Parathyroid adenoma (tissue), 2 donors: ENCODE measurements around the gene TSPEAR.
A peak's percentile ranks its signal among the peaks of the same experiment; 100 is the strongest.

Source experiments
- H2AFZ ChIP-seq: fragments of 300-600 bp; sonication (generic); one replicate; pipeline ENCODE4 v1.7.0; 2017; ENCODE audit warnings: antibody characterized with exemption, mild to moderate bottlenecking
- H3K27ac ChIP-seq: fragments of 300-600 bp; sonication (generic); one replicate; pipeline ENCODE4 v1.7.0; 2017
- H3K27me3 ChIP-seq: fragments of 300-600 bp; sonication (generic); one replicate; pipeline ENCODE4 v1.7.0; 2017; ENCODE audit warnings: low read length; ENCODE audit not compliant: control insufficient read depth, insufficient read depth
- H3K36me3 ChIP-seq: fragments of 300-600 bp; sonication (generic); one replicate; pipeline ENCODE4 v1.7.0; 2017; ENCODE audit warnings: low read length; ENCODE audit not compliant: control insufficient read depth, insufficient read depth
- H3K4me1 ChIP-seq: fragments of 300-600 bp; sonication (generic); one replicate; pipeline ENCODE4 v1.7.0; 2017; ENCODE audit warnings: control low read depth
- H3K4me2 ChIP-seq: fragments of 300-600 bp; sonication (generic); one replicate; pipeline ENCODE4 v1.7.0; 2017; ENCODE audit warnings: low read length
- H3K4me3 ChIP-seq: fragments of 300-600 bp; sonication (generic); one replicate; pipeline ENCODE4 v1.7.0; 2017; ENCODE audit warnings: low read depth, low read length
- H3K79me2 ChIP-seq: fragments of 300-600 bp; sonication (generic); one replicate; pipeline ENCODE4 v1.7.0; 2017; ENCODE audit warnings: control low read depth
- H3K9ac ChIP-seq: fragments of 300-600 bp; sonication (generic); one replicate; pipeline ENCODE4 v1.7.0; 2017; ENCODE audit warnings: mild to moderate bottlenecking
- H3K9me3 ChIP-seq: fragments of 300-600 bp; sonication (generic); one replicate; pipeline ENCODE4 v1.7.0; 2017; ENCODE audit warnings: low read length; ENCODE audit not compliant: control insufficient read depth
- CTCF ChIP-seq: fragments of 300-600 bp; sonication (generic); IDR thresholded peaks from one replicate; pipeline ENCODE4 v1.7.0; 2017; ENCODE audit warnings: antibody characterized with exemption, mild to moderate bottlenecking
- donor health status: primary hyperparathyroidism.

The TSPEAR gene

GRCh38 chr21:44711327-44712202 is at the start of gene TSPEAR:
Gene TSPEAR, minus strand, starts transcription at chr21:44711572. Its CDS starts 58 bp downstream, at chr21:44711514.
- H3K27ac ChIP-seq = no peak within 1 kb of the TSS
- peak within 1 kb of the TSS; percentile 39 for H3K4me3 ChIP-seq
- H3K9ac ChIP-seq = no peak within 1 kb of the TSS
- no peak for TF ChIP-seq CTCF
- peak within 1 kb of the TSS; percentile 38 for H2AFZ ChIP-seq
- no peaks in the 10 kb centered on the region for H3K4me1 ChIP-seq
- no peaks in the 10 kb centered on the region for H3K36me3 ChIP-seq
- no peaks in the 10 kb centered on the region for H3K79me2 ChIP-seq
- H3K27me3 ChIP-seq = no peaks in the 10 kb centered on the region
- peak within 1 kb of the TSS; percentile 71 for H3K4me2 ChIP-seq
- no peaks in the 10 kb centered on the region for H3K9me3 ChIP-seq

GRCh38 chr21:44760376-44760775 is 49.0 kb upstream of the TSPEAR start:
- Histone ChIP-seq H3K36me3 (no peaks in the 10 kb centered on the region), H3K79me2 (no peaks in the 10 kb centered on the region), H3K9me3 (no peaks in the 10 kb centered on the region), H3K9ac (no peak overlapping the region), H3K4me2 (no peak overlapping the region), H3K27ac (no peak overlapping the region), H3K4me1 (no peaks in the 10 kb centered on the region), H3K27me3 (no peaks in the 10 kb centered on the region), H2AFZ (no peak overlapping the region), H3K4me3 (no peak overlapping the region)
- no peak for TF ChIP-seq CTCF

- H3K4me3 ChIP-seq = no peak overlapping the region
- no peak overlapping the region for H3K9ac ChIP-seq
- H3K79me2 ChIP-seq = no peaks in the 10 kb centered on the region
- no peaks in the 10 kb centered on the region for H3K36me3 ChIP-seq
- no peaks in the 10 kb centered on the region for H3K9me3 ChIP-seq
- no peak overlapping the region for H3K27ac ChIP-seq
- no peak overlapping the region for H2AFZ ChIP-seq
- no peaks in the 10 kb centered on the region for H3K27me3 ChIP-seq
- H3K4me1 ChIP-seq = no peaks in the 10 kb centered on the region
- no peak overlapping the region for H3K4me2 ChIP-seq
- TF ChIP-seq CTCF = no peak
Measured at GRCh38 chr21:44759628-44760285, 48.4 kb upstream of the TSPEAR start.

GRCh38 chr21:44758781-44759627 is 47.6 kb upstream of the TSPEAR start:
- H3K4me1 ChIP-seq = no peaks in the 10 kb centered on the region
- no peaks in the 10 kb centered on the region for H3K79me2 ChIP-seq
- TF ChIP-seq CTCF = no peak
- H3K9ac ChIP-seq = no peak overlapping the region
- no peak overlapping the region for H3K27ac ChIP-seq
- no peak overlapping the region for H3K4me2 ChIP-seq
- H3K4me3 ChIP-seq = no peak overlapping the region
- no peak overlapping the region for H2AFZ ChIP-seq
- H3K36me3 ChIP-seq = no peaks in the 10 kb centered on the region
- no peaks in the 10 kb centered on the region for H3K9me3 ChIP-seq
- H3K27me3 ChIP-seq = no peaks in the 10 kb centered on the region
